Endothelial cell of umbilical vein (primary cell): ENCODE data around the gene FHOD3. TPM values are rescaled to one million over a fixed set of nuclear protein-coding genes. Genes with fewer than 3 reads are reported as not detected.

Experiments used
- BruUV-seq: library from RNA; stranded (reverse); fragments of 400-500 nt; replicated peaks from 2 replicates; lab custom pipeline; 2021; lab: Mats Ljungman, UMichigan
- CTCF ChIA-PET: fragments of 300-600, 350-600 bp; sonication (Branson Sonifier 250); formaldehyde crosslinking; loops from one replicate; lab custom pipeline; 2021; ENCODE audit warnings: antibody characterized with exemption, inconsistent platforms; lab: Charles Lee
- POLR2A ChIA-PET: fragments of 300-600, 350-600 bp; sonication (Branson Sonifier 250); formaldehyde crosslinking; loops from one replicate; lab custom pipeline; 2021; ENCODE audit warnings: antibody characterized with exemption, inconsistent platforms; lab: Charles Lee
- DNase-seq: peaks from one replicate; pipeline ENCODE4 v3.0.0-alpha.2; 2011; ENCODE audit warnings: low read depth, low spot score
- FAIRE-seq: peaks from 2 replicates; lab custom pipeline; 2011; peaks lifted over from hg19 to GRCh38; lab: Jason Lieb, UNC
- H2AFZ ChIP-seq: 2 replicates; pipeline ENCODE4 v1.6.0; 2012; ENCODE audit warnings: low read depth, low read length, control low read depth, inconsistent platforms
- H3K27ac ChIP-seq: 2 replicates; pipeline ENCODE4 v1.5.1; 2011; ENCODE audit warnings: low read depth, mild to moderate bottlenecking, control low read depth, low read length, moderate library complexity; ENCODE audit not compliant: insufficient read depth
- H3K27me3 ChIP-seq, 2 experiments: 2 replicates each; pipeline versions ENCODE4 v1.6.0 to v1.6.1; 2011; ENCODE audit warnings: low read length in 2 of 2, mixed read lengths in 1 of 2; ENCODE audit not compliant: control insufficient read depth in 2 of 2, insufficient read depth in 2 of 2
- H3K36me3 ChIP-seq, 2 experiments: 2 replicates in 1 of 2; 3 replicates in 1 of 2; pipeline ENCODE4 v1.5.1; 2011; ENCODE audit warnings: low read length in 2 of 2, mild to moderate bottlenecking in 1 of 2, moderate library complexity in 1 of 2; ENCODE audit not compliant: control insufficient read depth in 2 of 2, insufficient read depth in 2 of 2; ENCODE audit errors: extremely low read depth in 1 of 2
- H3K4me1 ChIP-seq: 3 replicates; pipeline ENCODE4 v1.5.1; 2011; ENCODE audit warnings: mild to moderate bottlenecking, low read length; ENCODE audit not compliant: control insufficient read depth, insufficient read depth; ENCODE audit errors: extremely low read depth
- H3K4me2 ChIP-seq: 2 replicates; pipeline ENCODE4 v1.6.1; 2011; ENCODE audit warnings: low read length, control low read depth, mixed read lengths; ENCODE audit not compliant: insufficient read depth
- H3K4me3 ChIP-seq, 3 experiments: fragments of 200-600 bp in 1 of 3; sonication (generic), shearing (Covaris generic) in 1 of 3; replicated peaks in 1 of 3; 2 replicates each; pipeline ENCODE4 v1.5.1; 2011 to 2016; ENCODE audit warnings: control low read depth in 3 of 3, low read length in 3 of 3, mild to moderate bottlenecking in 2 of 3, inconsistent platforms in 1 of 3, low read depth in 1 of 3, moderate library complexity in 1 of 3; ENCODE audit not compliant: insufficient read depth in 1 of 3
- H3K79me2 ChIP-seq: 2 replicates; pipeline ENCODE4 v1.6.0; 2012; ENCODE audit warnings: low read length, inconsistent platforms; ENCODE audit not compliant: control insufficient read depth, insufficient read depth
- H3K9ac ChIP-seq: replicated peaks from 2 replicates; pipeline ENCODE3; 2011; ENCODE audit warnings: low read length, control low read depth; ENCODE audit not compliant: insufficient read depth; ENCODE audit errors: extremely low read depth
- H3K9me1 ChIP-seq: replicated peaks from 3 replicates; pipeline ENCODE4 v1.6.0; 2011; ENCODE audit warnings: mild to moderate bottlenecking, low read length; ENCODE audit not compliant: control insufficient read depth, insufficient read depth; ENCODE audit errors: extremely low read depth
- H3K9me3 ChIP-seq: replicated peaks from 2 replicates; pipeline ENCODE4 v1.5.1; 2012; ENCODE audit warnings: low read length, inconsistent platforms; ENCODE audit not compliant: control insufficient read depth, insufficient read depth
- H4K20me1 ChIP-seq: replicated peaks from 2 replicates; pipeline ENCODE3; 2011; ENCODE audit warnings: mild to moderate bottlenecking, low read length; ENCODE audit not compliant: control insufficient read depth, insufficient read depth; ENCODE audit errors: extremely low read depth
- EZH2 ChIP-seq: IDR thresholded peaks from 2 replicates; pipeline ENCODE4 v1.6.1; 2012; ENCODE audit warnings: borderline replicate concordance, low read depth, mild to moderate bottlenecking, moderate library complexity, low read length, inconsistent platforms; ENCODE audit not compliant: severe bottlenecking
- GATA2 ChIP-seq: IDR thresholded peaks from 2 replicates; pipeline ENCODE4 v1.7.0; 2011; ENCODE audit warnings: low read depth, mild to moderate bottlenecking, moderate library complexity, mixed read lengths, low read length; ENCODE audit not compliant: insufficient read length, insufficient read depth
- JUN ChIP-seq: IDR thresholded peaks from 2 replicates; pipeline ENCODE4 v1.6.1; 2011; ENCODE audit warnings: borderline replicate concordance, low read depth; ENCODE audit not compliant: insufficient read length, insufficient read depth
- MAX ChIP-seq: IDR thresholded peaks from 2 replicates; pipeline ENCODE4 v1.6.1; 2011; ENCODE audit not compliant: insufficient read depth, insufficient read length
- MYC ChIP-seq: IDR thresholded peaks from one replicate; pipeline ENCODE4 v1.6.1; 2011; ENCODE audit warnings: mild to moderate bottlenecking, low read depth, low read length
- POLR2A ChIP-seq: IDR thresholded peaks from 2 replicates; pipeline ENCODE4 v1.6.1; 2012; ENCODE audit warnings: low read depth, mild to moderate bottlenecking, control low read depth, low read length
- POLR2AphosphoS5 ChIP-seq: IDR thresholded peaks from 2 replicates; pipeline ENCODE4 v1.6.1; 2012; ENCODE audit warnings: low read depth, mild to moderate bottlenecking, control low read depth, low read length, moderate library complexity; ENCODE audit not compliant: insufficient read depth
- dilution Hi-C: fragments of 300-500 bp; cut with MboI; formaldehyde crosslinking; loops from one replicate; pipeline ENCODE4 v1.15.0; 2019; ENCODE audit warnings: low sequenced_read_pairs; ENCODE audit not compliant: extremely low pct_ligation_motif_present
- intact Hi-C: fragments of 100-400 bp; cut with micrococcal nuclease; formaldehyde crosslinking; loops from one replicate; pipeline ENCODE4 v1.10.0; 2022
- polyA plus RNA-seq, 4 experiments: library from polyadenylated mRNA; depleted of rRNA in 3 of 4; stranded (reverse) in 3 of 4; unstranded in 1 of 4; fragments of >200 nt; gene quantifications; 2 replicates each; pipeline versions ENCODE4 v1.2.1 to v1.2.3, GENCODE V29; 2011 to 2012; ENCODE audit warnings: missing spikeins in 1 of 4
- total RNA-seq: library from RNA; stranded (reverse); gene quantifications from 2 replicates; pipeline ENCODE4 v1.2.3, GENCODE V29; 2021
- TF ChIP-seq, protein P1 (sequence below), 2 donors: IDR thresholded peaks; 1 replicate in 1 of 2; 2 replicates in 1 of 2; pipeline ENCODE4 v1.5.1; 2011; ENCODE audit warnings: low read length in 2 of 2, mild to moderate bottlenecking in 2 of 2, moderate library complexity in 2 of 2, control low read depth in 1 of 2, inconsistent platforms in 1 of 2, low read depth in 1 of 2; ENCODE audit not compliant: insufficient read depth in 1 of 2; ENCODE audit errors: extremely low read depth in 1 of 2

FHOD3 gene
- total and polyA plus RNA-seq, 2 donors (not counting 3 experiments of a cell fraction or from before 2014, with no cell fraction given) = 0.06 to 1.5 TPM

DNA sequence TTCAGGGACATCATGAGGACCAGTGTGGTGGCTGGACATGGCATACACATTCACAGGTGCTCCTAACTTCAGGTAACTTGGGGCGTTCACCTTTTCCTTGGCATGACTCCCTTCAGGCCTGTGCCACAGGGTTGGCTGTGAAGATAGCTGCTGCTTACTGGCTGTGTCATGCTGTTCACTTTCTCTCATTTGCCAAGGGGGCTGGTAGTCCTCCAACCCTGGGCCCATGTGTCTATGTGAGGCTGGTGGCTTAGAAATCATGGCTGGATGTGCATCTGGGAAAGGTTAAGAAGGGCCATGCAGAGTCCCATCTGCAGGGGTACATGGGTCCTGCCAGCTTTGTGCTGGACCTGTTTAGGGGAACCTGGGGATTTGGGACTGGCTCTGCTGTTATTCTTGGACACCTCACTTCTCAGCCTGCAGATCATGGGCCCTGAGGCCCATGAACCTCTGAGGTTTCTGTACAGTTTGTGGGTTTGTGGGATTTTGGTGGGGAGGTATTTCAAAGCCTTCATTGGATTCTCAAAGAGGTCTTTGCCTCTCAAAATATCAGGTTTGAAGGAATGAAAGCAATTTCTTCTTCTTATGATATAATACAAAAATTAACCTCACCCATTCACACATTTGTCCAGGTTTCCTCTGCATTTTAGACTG is 62.9 kb downstream of the FHOD3 start:
- ChIA-PET POLR2A (no interaction called here), CTCF (no interaction called here)
- no peak overlapping the region for H3K4me2 ChIP-seq
- no peak overlapping the region for H3K27ac ChIP-seq
- FAIRE-seq (no peak), DNase-seq (no peak)
- no peaks in the 10 kb centered on the region for H3K4me1 ChIP-seq
- intact Hi-C loops (no loop called here), dilution Hi-C loops (no loop called here)
- no peaks in the 10 kb centered on the region for H3K79me2 ChIP-seq
- no peak overlapping the region for H2AFZ ChIP-seq
- H3K9ac ChIP-seq = no peak overlapping the region
- BruUV-seq = no TSS peak
- no peaks in the 10 kb centered on the region for H3K9me3 ChIP-seq
- H3K9me1 ChIP-seq = no peaks in the 10 kb centered on the region
- H3K36me3 ChIP-seq = no peaks in the 10 kb centered on the region
- no peak overlapping the region for H3K4me3 ChIP-seq
- no peaks in the 10 kb centered on the region for H4K20me1 ChIP-seq
- no peaks in the 10 kb centered on the region for H3K27me3 ChIP-seq
- no peak for TF ChIP-seq MYC
- TF ChIP-seq JUN = no peak

- peaks cover 0 to 3% of the 10 kb centered on the region in 2 experiments for H3K27me3 ChIP-seq
- H3K9me1 ChIP-seq = no peaks in the 10 kb centered on the region
- TF ChIP-seq GATA2 = no peak
- no peak for TF ChIP-seq POLR2AphosphoS5
- TF ChIP-seq, protein P1, sequence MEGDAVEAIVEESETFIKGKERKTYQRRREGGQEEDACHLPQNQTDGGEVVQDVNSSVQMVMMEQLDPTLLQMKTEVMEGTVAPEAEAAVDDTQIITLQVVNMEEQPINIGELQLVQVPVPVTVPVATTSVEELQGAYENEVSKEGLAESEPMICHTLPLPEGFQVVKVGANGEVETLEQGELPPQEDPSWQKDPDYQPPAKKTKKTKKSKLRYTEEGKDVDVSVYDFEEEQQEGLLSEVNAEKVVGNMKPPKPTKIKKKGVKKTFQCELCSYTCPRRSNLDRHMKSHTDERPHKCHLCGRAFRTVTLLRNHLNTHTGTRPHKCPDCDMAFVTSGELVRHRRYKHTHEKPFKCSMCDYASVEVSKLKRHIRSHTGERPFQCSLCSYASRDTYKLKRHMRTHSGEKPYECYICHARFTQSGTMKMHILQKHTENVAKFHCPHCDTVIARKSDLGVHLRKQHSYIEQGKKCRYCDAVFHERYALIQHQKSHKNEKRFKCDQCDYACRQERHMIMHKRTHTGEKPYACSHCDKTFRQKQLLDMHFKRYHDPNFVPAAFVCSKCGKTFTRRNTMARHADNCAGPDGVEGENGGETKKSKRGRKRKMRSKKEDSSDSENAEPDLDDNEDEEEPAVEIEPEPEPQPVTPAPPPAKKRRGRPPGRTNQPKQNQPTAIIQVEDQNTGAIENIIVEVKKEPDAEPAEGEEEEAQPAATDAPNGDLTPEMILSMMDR (IDR thresholded peaks at IDR 0.05; ENCODE audit: extremely low read depth in 1 of 2, insufficient read depth in 1 of 2, low read depth in 1 of 2, low read length in 2 of 2) = no peak
- TF ChIP-seq POLR2A = no peak
- TF ChIP-seq EZH2 = no peak
- no peak for TF ChIP-seq MAX
- intact Hi-C loops (no loop called here), dilution Hi-C loops (no loop called here)
- H3K9me3 ChIP-seq = no peaks in the 10 kb centered on the region
- FAIRE-seq = no peak
- no peaks in the 10 kb centered on the region for H4K20me1 ChIP-seq
- H3K9ac ChIP-seq = no peak overlapping the region
- H3K4me2 ChIP-seq = no peak overlapping the region
- H3K36me3 ChIP-seq = no peaks in the 10 kb centered on the region
- H3K4me1 ChIP-seq = no peaks in the 10 kb centered on the region
- no peak for DNase-seq
- H2AFZ ChIP-seq = no peak overlapping the region
- H3K4me3 ChIP-seq = no peak overlapping the region
- H3K27ac ChIP-seq = no peak overlapping the region
- BruUV-seq = no TSS peak
- ChIA-PET CTCF (interaction anchor here (1.1 kb wide), 1 partner anchor 10 kb away, joined by 3 read pairs; no protein-coding TSS in a partner anchor), POLR2A (no interaction called here)
- H3K79me2 ChIP-seq = no peaks in the 10 kb centered on the region
These were observed 67.6 kb downstream of the FHOD3 start for GRCh38 chr18:36364911-36365624.
